Stomach (tissue), 9 donors: ENCODE data around the gene RASD1. TPM values are rescaled to one million over a fixed set of nuclear protein-coding genes. Genes with fewer than 3 reads are reported as not detected.

Experiments used
- DNase-seq, 2 donors: peaks; one replicate each; pipeline versions ENCODE4 v3.0.0 to v3.0.0-alpha.2; 2013 to 2019
- H3K27ac ChIP-seq, 5 donors: fragments of 200-600 bp in 4 of 5; sonication (generic) in 4 of 5; one replicate each; pipeline ENCODE4 v1.5.1; 2013 to 2019; ENCODE audit warnings: mild to moderate bottlenecking in 1 of 5, moderate library complexity in 1 of 5
- H3K27me3 ChIP-seq, 3 donors: fragments of 200-600 bp; sonication (generic); one replicate each; pipeline ENCODE4 v1.5.1; 2017 to 2019; ENCODE audit warnings: mixed run types in 1 of 3
- H3K36me3 ChIP-seq, 4 donors: fragments of 200-600 bp; sonication (generic); 1 replicate in 3 of 4; 2 replicates in 1 of 4; pipeline ENCODE4 v1.5.1; 2016 to 2019
- H3K4me1 ChIP-seq, 4 donors: fragments of 200-600 bp; sonication (generic); one replicate each; pipeline ENCODE4 v1.5.1; 2016 to 2019
- H3K4me3 ChIP-seq, 4 donors: fragments of 200-600 bp; sonication (generic) in 3 of 4; one replicate each; pipeline ENCODE4 v1.5.1; 2016 to 2019; ENCODE audit warnings: mild to moderate bottlenecking in 1 of 4
- H3K9me3 ChIP-seq, 4 donors: fragments of 200-600 bp; sonication (generic); one replicate each; pipeline ENCODE4 v1.5.1; 2016 to 2019
- EP300 ChIP-seq: sonication (generic); formaldehyde crosslinking; IDR thresholded peaks from one replicate; pipeline ENCODE4 v1.6.1; 2017; ENCODE audit warnings: antibody characterized with exemption
- POLR2A ChIP-seq, 4 donors: fragments of 450-650 bp; IDR thresholded peaks; one replicate each; pipeline ENCODE4 v1.6.1; 2016; ENCODE audit warnings: antibody characterized with exemption in 4 of 4, control low read depth in 2 of 4, mild to moderate bottlenecking in 1 of 4, moderate library complexity in 1 of 4
- POLR2AphosphoS5 ChIP-seq, 3 donors: sonication (generic); formaldehyde crosslinking; IDR thresholded peaks; one replicate each; pipeline ENCODE4 v1.6.1; 2016; ENCODE audit warnings: antibody characterized with exemption in 3 of 3
- WGBS, 5 donors: extraction: QIAGEN DNeasy Blood & Tissue Kit in 3 of 5; methylation state at CpG; one replicate each; pipeline versions ENCODE4 v1.1.5 to v1.1.7; 2013 to 2018; 5-methylcytosine and 5-hydroxymethylcytosine counted together
- intact Hi-C: fragments of 100-400 bp; cut with DNase I; formaldehyde crosslinking; loops from one replicate; pipeline ENCODE4 v1.15.1; 2023; ENCODE audit warnings: low total_unique reads
- polyA plus RNA-seq, 3 donors: library from polyadenylated mRNA; stranded (reverse); fragments of 200-250 nt; gene quantifications; one replicate each; pipeline ENCODE4 v1.2.3, GENCODE V29; 2013
- total RNA-seq, 5 donors: library from RNA; depleted of rRNA; stranded (reverse); fragments of >200 nt; gene quantifications; one replicate each; pipeline versions ENCODE4 v1.1.0 to v1.2.3, GENCODE V29; 2014 to 2016
- TF ChIP-seq, protein P1 (sequence below), 7 experiments: fragments of 450-650 bp in 4 of 7; fragments of 200-600 bp in 3 of 7; sonication (generic) in 3 of 7; IDR thresholded peaks; one replicate each; pipeline ENCODE4 v1.5.1; 2016 to 2019; ENCODE audit warnings: antibody characterized with exemption in 7 of 7, control low read depth in 2 of 7, mild to moderate bottlenecking in 1 of 7
- donor health status: healthy with polysubstance abuse.
- donor health status: Bipolar disorder and iron deficiency.
- donor health status: healthy.

The RASD1 gene
- total and polyA plus RNA-seq, 8 donors: 3.7 to 72.9 (median 14.0) TPM

DNA sequence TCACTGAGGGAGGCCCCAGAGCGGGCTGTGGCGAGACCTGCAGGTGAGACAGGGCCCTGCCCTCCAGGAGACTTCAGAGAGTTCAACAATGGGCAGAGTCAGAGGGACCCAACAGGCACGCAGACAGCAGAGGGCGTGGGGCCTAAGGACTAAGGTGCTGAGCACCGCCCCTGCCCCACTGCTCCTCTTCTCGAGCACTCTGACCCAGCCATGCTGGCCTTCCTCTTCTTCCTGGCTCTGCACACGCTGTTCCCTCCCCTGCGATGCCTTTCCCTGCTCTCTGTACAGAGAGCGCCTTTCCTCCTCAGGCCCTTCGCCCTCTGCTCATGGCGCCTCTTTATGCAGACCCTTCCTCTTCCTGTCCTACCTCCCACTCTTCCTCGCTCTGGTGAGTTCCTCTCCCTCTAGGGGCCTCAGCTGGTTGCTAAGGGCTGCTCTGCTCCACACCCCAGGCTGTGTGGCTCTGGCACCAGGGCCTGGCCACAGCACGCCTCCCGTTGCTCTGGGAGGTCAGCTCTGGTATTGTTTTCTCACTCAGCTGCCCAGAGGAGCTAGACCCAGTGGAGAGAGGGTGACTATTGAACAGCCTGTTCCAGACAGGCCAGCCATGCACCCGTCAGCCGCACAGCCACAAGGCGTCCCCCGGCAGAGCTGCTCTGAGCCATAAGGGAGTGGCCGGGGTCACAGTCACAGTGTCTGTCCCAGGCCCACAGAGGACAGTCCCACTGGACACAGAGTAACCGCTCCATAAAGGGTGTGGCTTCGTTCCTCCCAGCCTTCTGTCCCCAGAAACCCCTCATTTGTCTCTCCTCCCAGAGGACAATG lies 13.6 kb upstream of the RASD1 start:
- H3K9me3 ChIP-seq: no peaks in the 10 kb centered on the region
- no peaks in the 10 kb centered on the region for H3K27me3 ChIP-seq
- TF ChIP-seq, protein P1, sequence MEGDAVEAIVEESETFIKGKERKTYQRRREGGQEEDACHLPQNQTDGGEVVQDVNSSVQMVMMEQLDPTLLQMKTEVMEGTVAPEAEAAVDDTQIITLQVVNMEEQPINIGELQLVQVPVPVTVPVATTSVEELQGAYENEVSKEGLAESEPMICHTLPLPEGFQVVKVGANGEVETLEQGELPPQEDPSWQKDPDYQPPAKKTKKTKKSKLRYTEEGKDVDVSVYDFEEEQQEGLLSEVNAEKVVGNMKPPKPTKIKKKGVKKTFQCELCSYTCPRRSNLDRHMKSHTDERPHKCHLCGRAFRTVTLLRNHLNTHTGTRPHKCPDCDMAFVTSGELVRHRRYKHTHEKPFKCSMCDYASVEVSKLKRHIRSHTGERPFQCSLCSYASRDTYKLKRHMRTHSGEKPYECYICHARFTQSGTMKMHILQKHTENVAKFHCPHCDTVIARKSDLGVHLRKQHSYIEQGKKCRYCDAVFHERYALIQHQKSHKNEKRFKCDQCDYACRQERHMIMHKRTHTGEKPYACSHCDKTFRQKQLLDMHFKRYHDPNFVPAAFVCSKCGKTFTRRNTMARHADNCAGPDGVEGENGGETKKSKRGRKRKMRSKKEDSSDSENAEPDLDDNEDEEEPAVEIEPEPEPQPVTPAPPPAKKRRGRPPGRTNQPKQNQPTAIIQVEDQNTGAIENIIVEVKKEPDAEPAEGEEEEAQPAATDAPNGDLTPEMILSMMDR (IDR thresholded peaks at IDR 0.05): no peak
- TF ChIP-seq EP300: no peak
- no peak for TF ChIP-seq POLR2A (IDR thresholded peaks at IDR 0.05)
- TF ChIP-seq POLR2AphosphoS5 (IDR thresholded peaks at IDR 0.05): no peak
- 91 to 95% (median 92%) methylated on average over 19 to 21 of the region's 21 CpGs for WGBS, 5 donors
- H3K36me3 ChIP-seq: peaks cover 0 to 7% (median 0%) of the 10 kb centered on the region in 4 donors
- intact Hi-C loops: loop anchor here (5.0 to 10.0 kb wide), 2 partner anchors 62 to 105 kb away; no protein-coding TSS in a partner anchor
- no peak overlapping the region for H3K4me3 ChIP-seq
- no peak for DNase-seq
- no peak overlapping the region for H3K27ac ChIP-seq
- H3K4me1 ChIP-seq: peaks cover 0 to 24% (median 13%) of the 10 kb centered on the region in 4 donors

DNA sequence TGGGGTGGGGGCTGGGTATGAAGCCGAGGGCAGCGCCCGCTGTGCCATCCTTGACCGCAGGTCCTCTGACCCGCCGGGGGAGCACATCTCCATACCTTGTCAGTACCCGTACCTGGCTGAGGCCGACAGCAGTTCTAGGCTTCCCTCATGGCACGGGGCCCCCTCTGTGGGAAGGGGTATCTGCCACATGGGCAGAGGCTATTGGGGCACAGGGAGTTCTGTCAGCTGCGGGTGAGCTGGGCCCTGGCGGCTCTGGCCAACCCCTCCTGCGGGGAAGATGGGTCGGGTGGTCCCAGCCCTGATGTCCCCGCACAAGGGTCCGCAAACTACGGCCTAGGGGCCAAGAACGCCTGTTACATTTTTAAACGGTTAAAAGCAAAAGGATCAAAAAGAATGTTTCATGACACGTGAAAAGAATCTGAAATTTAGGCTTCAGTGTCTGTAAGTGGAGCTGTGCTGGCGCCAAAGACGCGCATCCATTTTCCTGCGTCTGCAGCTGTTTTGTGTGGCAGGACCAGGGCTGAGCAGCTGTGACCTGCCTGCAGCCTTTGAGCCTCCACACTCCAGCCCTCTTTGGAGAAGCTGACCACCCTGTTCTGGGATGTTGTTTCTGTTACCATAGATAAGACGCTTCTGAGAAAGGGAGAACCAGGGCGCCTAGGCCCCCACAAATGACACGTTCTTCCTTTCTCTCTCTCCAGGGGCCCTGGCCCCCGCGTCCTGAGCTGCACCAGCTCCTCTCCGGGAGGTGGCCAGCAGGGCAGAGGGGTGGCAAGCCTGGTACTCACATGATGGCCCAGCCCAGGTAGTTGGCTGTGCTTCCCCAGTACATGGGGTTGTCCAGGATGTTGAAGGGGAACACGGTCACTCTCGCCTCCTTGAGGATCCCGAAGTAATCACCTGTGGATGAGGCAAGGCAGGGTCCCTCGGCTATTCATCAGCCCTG lies 12.7 kb upstream of the RASD1 start:
- intact Hi-C loops: loop anchor here (5.0 to 10.0 kb wide), 2 partner anchors 63 to 106 kb away; no protein-coding TSS in a partner anchor
- WGBS, 5 donors: 90 to 94% (median 92%) methylated on average over 27 to 33 of the region's 33 CpGs
- no peak for TF ChIP-seq POLR2A (IDR thresholded peaks at IDR 0.05)
- TF ChIP-seq, protein P1 (IDR thresholded peaks at IDR 0.05): no peak
- TF ChIP-seq POLR2AphosphoS5 (IDR thresholded peaks at IDR 0.05): no peak
- no peak for TF ChIP-seq EP300
- H3K4me3 ChIP-seq: no peak overlapping the region
- peaks cover 0 to 7% (median 0%) of the 10 kb centered on the region in 4 donors for H3K36me3 ChIP-seq
- DNase-seq: no peak
- H3K9me3 ChIP-seq: no peaks in the 10 kb centered on the region
- H3K27ac ChIP-seq: no peak overlapping the region
- no peaks in the 10 kb centered on the region for H3K27me3 ChIP-seq
- H3K4me1 ChIP-seq: peaks cover 0 to 24% (median 13%) of the 10 kb centered on the region in 4 donors

DNA sequence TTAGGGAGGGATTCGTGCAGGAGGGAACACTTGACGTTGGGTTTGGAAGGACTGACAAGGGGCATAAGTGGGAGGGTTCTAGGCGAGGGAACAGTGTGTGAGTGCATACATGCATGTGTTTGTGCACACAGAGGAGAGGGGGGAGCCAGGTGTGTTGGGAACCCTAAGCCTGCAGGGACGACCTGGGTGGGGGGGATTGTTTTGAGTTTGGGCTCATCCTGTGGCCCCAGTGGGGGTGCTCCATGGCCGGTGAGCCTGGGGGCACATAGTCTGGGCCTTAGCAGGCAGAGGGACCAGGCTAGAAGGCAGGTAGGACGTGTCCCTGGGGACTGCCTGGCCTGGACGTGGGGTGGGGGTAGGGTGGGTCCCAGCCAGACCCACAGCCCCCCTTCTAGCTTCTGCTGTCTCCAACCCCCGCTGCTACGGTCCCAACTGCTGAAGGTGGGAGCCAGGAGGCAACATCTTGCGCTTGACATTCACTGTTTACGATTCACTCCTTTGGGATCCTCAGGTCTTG lies 11.9 kb upstream of the RASD1 start:
- H3K36me3 ChIP-seq: peaks cover 0 to 7% (median 0%) of the 10 kb centered on the region in 4 donors
- 84 to 95% (median 93%) methylated on average over 10 to 11 of the region's 11 CpGs for WGBS, 5 donors
- intact Hi-C loops: loop anchor here (5.0 to 10.0 kb wide), 2 partner anchors 64 to 107 kb away; no protein-coding TSS in a partner anchor
- no peak overlapping the region for H3K4me3 ChIP-seq
- H3K27me3 ChIP-seq: no peaks in the 10 kb centered on the region
- H3K27ac ChIP-seq: no peak overlapping the region
- no peak for TF ChIP-seq POLR2A (IDR thresholded peaks at IDR 0.05)
- TF ChIP-seq, protein P1 (IDR thresholded peaks at IDR 0.05): no peak
- TF ChIP-seq EP300: no peak
- TF ChIP-seq POLR2AphosphoS5 (IDR thresholded peaks at IDR 0.05): no peak
- DNase-seq: no peak
- H3K4me1 ChIP-seq: peaks cover 0 to 24% (median 13%) of the 10 kb centered on the region in 4 donors
- H3K9me3 ChIP-seq: no peaks in the 10 kb centered on the region
